ENCODE data around the gene SETD1B. TPM values are rescaled to one million over a fixed set of nuclear protein-coding genes. Genes with fewer than 3 reads are reported as not detected.

The SETD1B gene
- total RNA-seq, 1 donor from 2014 or later, result 19.4 TPM

GRCh38 chr12:121837680-121838079 is 33.9 kb downstream of the SETD1B start:
- H3K36me3 Mint-ChIP-seq (ENCODE audit: low read depth), result peaks cover under 1% of the 10 kb centered on the region
- H3K27me3 Mint-ChIP-seq (ENCODE audit: low read depth), result no peaks in the 10 kb centered on the region
- TF ChIP-seq, protein P1, sequence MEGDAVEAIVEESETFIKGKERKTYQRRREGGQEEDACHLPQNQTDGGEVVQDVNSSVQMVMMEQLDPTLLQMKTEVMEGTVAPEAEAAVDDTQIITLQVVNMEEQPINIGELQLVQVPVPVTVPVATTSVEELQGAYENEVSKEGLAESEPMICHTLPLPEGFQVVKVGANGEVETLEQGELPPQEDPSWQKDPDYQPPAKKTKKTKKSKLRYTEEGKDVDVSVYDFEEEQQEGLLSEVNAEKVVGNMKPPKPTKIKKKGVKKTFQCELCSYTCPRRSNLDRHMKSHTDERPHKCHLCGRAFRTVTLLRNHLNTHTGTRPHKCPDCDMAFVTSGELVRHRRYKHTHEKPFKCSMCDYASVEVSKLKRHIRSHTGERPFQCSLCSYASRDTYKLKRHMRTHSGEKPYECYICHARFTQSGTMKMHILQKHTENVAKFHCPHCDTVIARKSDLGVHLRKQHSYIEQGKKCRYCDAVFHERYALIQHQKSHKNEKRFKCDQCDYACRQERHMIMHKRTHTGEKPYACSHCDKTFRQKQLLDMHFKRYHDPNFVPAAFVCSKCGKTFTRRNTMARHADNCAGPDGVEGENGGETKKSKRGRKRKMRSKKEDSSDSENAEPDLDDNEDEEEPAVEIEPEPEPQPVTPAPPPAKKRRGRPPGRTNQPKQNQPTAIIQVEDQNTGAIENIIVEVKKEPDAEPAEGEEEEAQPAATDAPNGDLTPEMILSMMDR (IDR thresholded peaks at IDR 0.05), result peak; percentile 48
- no peaks in the 10 kb centered on the region for H3K9me3 Mint-ChIP-seq (ENCODE audit: low read depth)
- DNase-seq (ENCODE audit: low spot score), result no peak
- no peak overlapping the region for H3K27ac Mint-ChIP-seq (ENCODE audit: unreplicated experiment)
- no peak overlapping the region for H3K4me3 Mint-ChIP-seq (ENCODE audit: unreplicated experiment)
- H3K4me1 Mint-ChIP-seq (ENCODE audit: low read depth), result peaks cover 12% of the 10 kb centered on the region

- TF ChIP-seq, protein P1 (IDR thresholded peaks at IDR 0.05), result no peak
- DNase-seq (ENCODE audit: low spot score), result no peak
- H3K4me3 Mint-ChIP-seq (ENCODE audit: unreplicated experiment), result no peak overlapping the region
- no peaks in the 10 kb centered on the region for H3K27me3 Mint-ChIP-seq (ENCODE audit: low read depth)
- no peaks in the 10 kb centered on the region for H3K9me3 Mint-ChIP-seq (ENCODE audit: low read depth)
- H3K36me3 Mint-ChIP-seq (ENCODE audit: low read depth), result no peaks in the 10 kb centered on the region
- no peak overlapping the region for H3K27ac Mint-ChIP-seq (ENCODE audit: unreplicated experiment)
- H3K4me1 Mint-ChIP-seq (ENCODE audit: low read depth), result peaks cover 12% of the 10 kb centered on the region
These were observed 34.3 kb downstream of the SETD1B start for GRCh38 chr12:121838126-121838525.

DNA sequence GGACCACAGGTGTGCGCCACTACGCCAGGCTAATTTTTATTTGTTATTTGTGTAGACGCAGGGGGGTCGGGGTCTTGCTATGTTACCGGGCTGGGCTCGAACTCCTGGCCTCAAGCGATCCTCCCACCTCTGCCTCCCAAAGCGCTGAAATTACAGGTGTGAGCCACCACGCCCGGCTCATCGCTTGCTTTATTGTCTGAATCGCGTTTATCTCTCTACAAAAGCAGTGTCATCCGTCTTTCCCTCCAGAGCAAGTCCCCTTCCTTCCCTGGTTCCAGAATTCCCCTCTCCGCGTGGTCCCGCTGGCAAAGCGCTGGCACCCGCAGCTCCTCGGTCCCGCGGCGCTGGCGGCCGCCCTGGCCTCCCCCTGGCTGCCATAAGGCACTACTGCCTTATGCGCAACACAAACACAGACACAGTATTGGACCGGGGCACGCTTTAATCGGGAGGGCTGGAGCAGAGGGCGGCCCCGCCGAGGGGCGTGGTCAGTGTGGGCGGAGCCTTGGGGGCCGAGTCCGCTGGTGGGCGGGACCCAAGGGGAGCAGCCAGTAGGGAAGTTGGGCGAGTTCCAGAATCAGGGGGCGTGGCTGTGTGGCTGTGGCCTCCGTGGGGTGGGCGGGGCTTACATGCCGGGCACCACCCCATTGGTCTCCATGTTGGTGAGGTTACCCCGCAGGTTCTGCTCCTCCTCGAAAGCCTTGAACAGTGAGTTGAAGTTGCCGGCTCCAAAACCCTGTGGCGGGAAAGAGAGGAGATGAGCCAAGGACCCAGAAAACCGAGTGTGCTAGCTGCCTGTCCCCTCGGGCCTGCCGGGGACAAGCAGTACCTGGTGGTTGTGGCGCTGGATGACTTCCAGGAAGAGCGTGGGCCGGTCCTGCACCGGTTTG is 35.5 kb downstream of the SETD1B start:
- Mint-ChIP-seq H3K36me3 (ENCODE audit: low read depth) (no peaks in the 10 kb centered on the region), H3K27ac (ENCODE audit: unreplicated experiment) (peak overlapping the region; percentile 78), H3K9me3 (ENCODE audit: low read depth) (no peaks in the 10 kb centered on the region), H3K4me3 (ENCODE audit: unreplicated experiment) (peak overlapping the region; percentile 91), H3K4me1 (ENCODE audit: low read depth) (peaks cover 12% of the 10 kb centered on the region), H3K27me3 (ENCODE audit: low read depth) (no peaks in the 10 kb centered on the region)
- TF ChIP-seq, protein P1 (IDR thresholded peaks at IDR 0.05), result peak; percentile 74
- DNase-seq (ENCODE audit: low spot score), result peak; percentile 99

DNA sequence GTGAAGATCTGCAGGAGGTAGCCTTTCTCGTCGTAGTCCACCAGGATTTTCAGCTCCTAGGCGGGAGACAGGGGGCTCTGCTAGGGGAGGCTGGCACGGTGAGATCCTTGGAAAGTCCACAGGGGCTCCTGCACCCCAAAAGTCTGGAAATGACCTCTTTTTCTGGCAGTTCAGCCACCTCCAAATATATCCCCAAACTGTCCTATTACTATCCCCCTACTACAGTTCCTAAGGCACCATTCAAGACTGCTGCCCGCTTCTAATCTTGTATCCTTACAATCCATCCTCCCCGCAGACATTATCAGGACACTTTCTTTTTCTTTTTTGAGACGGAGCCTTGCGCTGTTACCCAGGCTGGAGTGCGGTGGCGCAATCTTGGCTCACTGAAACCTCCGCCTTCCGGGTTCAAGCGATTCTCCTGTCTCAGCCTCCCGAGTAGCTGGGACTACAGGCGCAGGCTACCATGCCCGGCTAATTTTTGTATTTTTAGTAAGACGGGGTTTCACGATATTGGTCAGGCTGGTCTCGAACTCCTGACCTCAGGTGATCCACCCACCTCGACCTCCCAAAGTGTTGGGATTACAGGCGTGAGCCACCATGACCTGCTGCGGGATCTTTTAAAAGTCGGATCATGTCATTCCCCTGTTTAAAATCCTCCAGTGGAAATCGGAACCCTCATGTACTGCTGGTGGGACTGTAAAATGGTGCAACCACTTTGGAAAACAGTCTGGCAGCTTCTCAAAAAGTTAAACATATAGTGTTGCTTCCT is 36.4 kb downstream of the SETD1B start:
- no peak for DNase-seq (ENCODE audit: low spot score)
- Mint-ChIP-seq H3K27ac (ENCODE audit: unreplicated experiment) (peak overlapping the region; percentile 78), H3K36me3 (ENCODE audit: low read depth) (no peaks in the 10 kb centered on the region), H3K4me1 (ENCODE audit: low read depth) (peaks cover 12% of the 10 kb centered on the region), H3K9me3 (ENCODE audit: low read depth) (no peaks in the 10 kb centered on the region), H3K27me3 (ENCODE audit: low read depth) (no peaks in the 10 kb centered on the region), H3K4me3 (ENCODE audit: unreplicated experiment) (peak overlapping the region; percentile 91)
- TF ChIP-seq, protein P1 (IDR thresholded peaks at IDR 0.05), result no peak

DNA sequence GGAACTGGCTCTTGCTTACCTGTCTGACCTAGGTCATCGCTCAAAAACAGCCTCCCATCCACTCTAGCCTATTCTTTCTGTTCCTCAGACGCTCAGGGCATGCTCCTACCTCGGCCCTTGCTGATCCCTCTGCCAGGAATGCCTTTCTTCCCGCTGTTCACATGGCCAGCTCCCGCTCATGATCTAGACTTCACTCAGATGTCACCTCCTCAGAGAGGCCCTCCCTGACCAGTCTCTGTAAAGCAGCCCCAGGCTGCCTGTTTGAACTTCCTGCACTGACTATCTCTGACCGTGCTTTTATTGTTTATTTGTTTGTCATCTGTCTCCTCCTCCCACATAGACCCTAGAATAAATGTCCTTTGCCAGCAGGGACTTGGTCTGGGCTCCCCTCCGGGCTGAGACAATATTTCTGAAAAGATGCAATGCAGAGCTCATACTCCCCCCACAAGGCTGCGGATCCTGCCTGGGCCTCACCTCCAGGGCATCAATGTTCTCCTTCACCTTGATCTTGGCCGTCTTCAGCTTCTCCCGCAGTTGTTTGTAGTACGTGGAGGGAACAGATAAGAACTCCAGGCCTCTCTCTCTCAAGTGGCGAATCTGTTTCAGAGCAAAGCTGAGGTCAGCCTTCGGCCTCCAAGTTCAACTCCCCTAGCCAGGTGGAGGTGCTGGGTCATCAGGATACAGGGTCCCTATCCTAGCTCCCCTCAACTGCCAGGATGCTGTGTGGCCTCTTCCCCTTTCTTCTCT is 39.6 kb downstream of the SETD1B start:
- TF ChIP-seq, protein P1 (IDR thresholded peaks at IDR 0.05), result no peak
- DNase-seq (ENCODE audit: low spot score), result no peak
- no peak overlapping the region for H3K4me3 Mint-ChIP-seq (ENCODE audit: unreplicated experiment)
- peaks cover 12% of the 10 kb centered on the region for H3K4me1 Mint-ChIP-seq (ENCODE audit: low read depth)
- no peaks in the 10 kb centered on the region for H3K9me3 Mint-ChIP-seq (ENCODE audit: low read depth)
- no peaks in the 10 kb centered on the region for H3K36me3 Mint-ChIP-seq (ENCODE audit: low read depth)
- H3K27me3 Mint-ChIP-seq (ENCODE audit: low read depth), result no peaks in the 10 kb centered on the region
- no peak overlapping the region for H3K27ac Mint-ChIP-seq (ENCODE audit: unreplicated experiment)

Data from chondrocyte (in vitro differentiated cells).